DMS53 (cell line): ENCODE data around the gene HMGB3.
A peak's percentile ranks its signal among the peaks of the same experiment; 100 is the strongest.
"Not testable (repeated sequence)": the region's sequence is repeated elsewhere in the genome, so short reads cannot be mapped to it uniquely, and the experiment has no call there.

Experiments used
- DNase-seq: peaks from one replicate; lab custom pipeline; 2025; lab: John Stamatoyannopoulos, UW

The HMGB3 gene

GRCh38 chrX:150977411-150978162 lies 5.5 kb upstream of the HMGB3 start:
- DNase-seq = no peak

- no peak for DNase-seq
These were observed 2.9 kb upstream of the HMGB3 start for GRCh38 chrX:150980186-150980585.

- no peak for DNase-seq
These were observed 2.4 kb upstream of the HMGB3 start for GRCh38 chrX:150980711-150981110.

GRCh38 chrX:150982235-150982787 lies 824 bp upstream of the HMGB3 start:
- DNase-seq = peak; percentile 30

- DNase-seq = peak; percentile 51
These were observed 510 bp downstream of the HMGB3 start for GRCh38 chrX:150983521-150984168.

- peak; percentile 51 for DNase-seq
These were observed 1.2 kb downstream of the HMGB3 start for GRCh38 chrX:150984169-150984824.

GRCh38 chrX:150987687-150988086 lies 4.6 kb downstream of the HMGB3 start:
- DNase-seq = not testable (repeated sequence)

- DNase-seq = peak; percentile 68
These were observed 6.3 kb downstream of the HMGB3 start for GRCh38 chrX:150989420-150989819.

GRCh38 chrX:150990910-150991309 lies 7.8 kb downstream of the HMGB3 start:
- DNase-seq = peak; percentile 69

- DNase-seq = no peak
These were observed 17.8 kb downstream of the HMGB3 start for GRCh38 chrX:151000861-151001331.

- peak; percentile 45 for DNase-seq
These were observed 20.9 kb downstream of the HMGB3 start for GRCh38 chrX:151004085-151004484.

GRCh38 chrX:151006410-151007109 lies 23.4 kb downstream of the HMGB3 start:
- DNase-seq = no peak

- no peak for DNase-seq
These were observed 26.4 kb downstream of the HMGB3 start for GRCh38 chrX:151009582-151009981.

GRCh38 chrX:151013164-151013743 lies 30.1 kb downstream of the HMGB3 start:
- DNase-seq = no peak

- no peak for DNase-seq
These were observed 32.5 kb downstream of the HMGB3 start for GRCh38 chrX:151015684-151016083.

GRCh38 chrX:151019856-151020255 lies 36.7 kb downstream of the HMGB3 start:
- peak; percentile 26 for DNase-seq

GRCh38 chrX:151030845-151031244 lies 47.7 kb downstream of the HMGB3 start:
- DNase-seq = peak; percentile 61

GRCh38 chrX:151031391-151031975 lies 48.3 kb downstream of the HMGB3 start:
- DNase-seq = peak; percentile 94

GRCh38 chrX:151039351-151039750 lies 56.2 kb downstream of the HMGB3 start:
- DNase-seq = peak; percentile 9
